Measurements from ENCODE around the gene DPYD. TPM values are rescaled to one million over a fixed set of nuclear protein-coding genes. Genes with fewer than 3 reads are reported as not detected.
A peak's percentile ranks its signal among the peaks of the same experiment; 100 is the strongest.

The DPYD gene
- total and polyA plus RNA-seq, 10 of the 15 experiments (the other 5 are each of a cell fraction or from before 2014, with no cell fraction given) = 5.7 to 23.8 (median 10.2) TPM

- ATAC-seq = peak; percentile 53
- ChIA-PET SMC1A (ENCODE audit: uncharacterized antibody, unreplicated experiment) (interaction anchor here (1.1 to 2.5 kb wide), 4 partner anchors 9 to 16 kb away, joined by 4 to 12 read pairs (median 6); partner anchors contain the start of gene DPYD), POLR2A (interaction anchor here (1.2 kb wide), 1 partner anchor 13 kb away, joined by 3 read pairs; no protein-coding TSS in a partner anchor), CTCF (interaction anchor here (1.4 to 1.8 kb wide), 3 partner anchors 9 to 16 kb away, joined by 4 read pairs; partner anchors contain the start of gene DPYD), RAD21 (ENCODE audit: unreplicated experiment) (interaction anchor here (0.6 to 3.1 kb wide), 6 partner anchors 9 to 77 kb away, joined by 3 to 12 read pairs (median 8); partner anchors contain the start of gene DPYD)
- H4K20me1 ChIP-seq (ENCODE audit: control insufficient read depth, insufficient read depth) = no peaks in the 10 kb centered on the region
- H3K4me2 ChIP-seq (ENCODE audit: control insufficient read depth, insufficient read depth) = no peak overlapping the region
- no peak for DNase-seq (ENCODE audit: low read depth, low spot score)
- FAIRE-seq = no peak
- no peak for TF ChIP-seq TBL1XR1 (IDR thresholded peaks at IDR 0.05; ENCODE audit: low read depth, low read length)
- TF ChIP-seq RELB (IDR thresholded peaks at IDR 0.05; ENCODE audit: low read depth) = peak; percentile 23; the same call in 1 of the 2 replicates
- TF ChIP-seq ETV6 (conservative IDR thresholded peaks at IDR 0.05 in 1 of 2, IDR thresholded peaks at IDR 0.05 in 1 of 2; ENCODE audit: borderline replicate concordance in 1 of 2, low read depth in 1 of 2) = no peak
- TF ChIP-seq ATF7 (IDR thresholded peaks at IDR 0.05; ENCODE audit: low read depth) = no peak
- TF ChIP-seq FOXM1 (IDR thresholded peaks at IDR 0.05; ENCODE audit: low read depth, low read length) = no peak
- TF ChIP-seq, protein P1, sequence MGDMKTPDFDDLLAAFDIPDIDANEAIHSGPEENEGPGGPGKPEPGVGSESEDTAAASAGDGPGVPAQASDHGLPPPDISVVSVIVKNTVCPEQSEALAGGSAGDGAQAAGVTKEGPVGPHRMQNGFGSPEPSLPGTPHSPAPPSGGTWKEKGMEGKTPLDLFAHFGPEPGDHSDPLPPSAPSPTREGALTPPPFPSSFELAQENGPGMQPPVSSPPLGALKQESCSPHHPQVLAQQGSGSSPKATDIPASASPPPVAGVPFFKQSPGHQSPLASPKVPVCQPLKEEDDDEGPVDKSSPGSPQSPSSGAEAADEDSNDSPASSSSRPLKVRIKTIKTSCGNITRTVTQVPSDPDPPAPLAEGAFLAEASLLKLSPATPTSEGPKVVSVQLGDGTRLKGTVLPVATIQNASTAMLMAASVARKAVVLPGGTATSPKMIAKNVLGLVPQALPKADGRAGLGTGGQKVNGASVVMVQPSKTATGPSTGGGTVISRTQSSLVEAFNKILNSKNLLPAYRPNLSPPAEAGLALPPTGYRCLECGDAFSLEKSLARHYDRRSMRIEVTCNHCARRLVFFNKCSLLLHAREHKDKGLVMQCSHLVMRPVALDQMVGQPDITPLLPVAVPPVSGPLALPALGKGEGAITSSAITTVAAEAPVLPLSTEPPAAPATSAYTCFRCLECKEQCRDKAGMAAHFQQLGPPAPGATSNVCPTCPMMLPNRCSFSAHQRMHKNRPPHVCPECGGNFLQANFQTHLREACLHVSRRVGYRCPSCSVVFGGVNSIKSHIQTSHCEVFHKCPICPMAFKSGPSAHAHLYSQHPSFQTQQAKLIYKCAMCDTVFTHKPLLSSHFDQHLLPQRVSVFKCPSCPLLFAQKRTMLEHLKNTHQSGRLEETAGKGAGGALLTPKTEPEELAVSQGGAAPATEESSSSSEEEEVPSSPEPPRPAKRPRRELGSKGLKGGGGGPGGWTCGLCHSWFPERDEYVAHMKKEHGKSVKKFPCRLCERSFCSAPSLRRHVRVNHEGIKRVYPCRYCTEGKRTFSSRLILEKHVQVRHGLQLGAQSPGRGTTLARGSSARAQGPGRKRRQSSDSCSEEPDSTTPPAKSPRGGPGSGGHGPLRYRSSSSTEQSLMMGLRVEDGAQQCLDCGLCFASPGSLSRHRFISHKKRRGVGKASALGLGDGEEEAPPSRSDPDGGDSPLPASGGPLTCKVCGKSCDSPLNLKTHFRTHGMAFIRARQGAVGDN (IDR thresholded peaks at IDR 0.05) = no peak
- TF ChIP-seq MTA2 (IDR thresholded peaks at IDR 0.05; ENCODE audit: low read depth) = 0 out of 2 replicates have a peak, but pooled peaks have one; percentile 28
- peak; percentile 36 to 54; a peak in 2 of 4 replicates for TF ChIP-seq IKZF2 (IDR thresholded peaks at IDR 0.05)
- no peak overlapping the region for H3K27ac ChIP-seq (ENCODE audit: control insufficient read depth, insufficient read depth)
- no peak overlapping the region for H3K4me3 ChIP-seq
- H3K27me3 ChIP-seq (replicated peaks in 1 of 2; ENCODE audit: control insufficient read depth in 2 of 2, insufficient read depth in 2 of 2, low read length in 1 of 2) = no peaks in the 10 kb centered on the region
- in situ Hi-C loops (cut with MboI) (loop anchor here (25.0 kb wide), 1 partner anchor 1858 kb away; the partner anchor contains the start of gene FRRS1), intact Hi-C loops (cut with micrococcal nuclease; ENCODE audit: unreplicated experiment) (no loop called here)
- H3K9me3 ChIP-seq (replicated peaks; ENCODE audit: control insufficient read depth, insufficient read depth, low read length) = no peaks in the 10 kb centered on the region; the same call in 1 of the 3 replicates
- H2AFZ ChIP-seq (ENCODE audit: control insufficient read depth, low read depth, low read length) = no peak overlapping the region
- H3K9ac ChIP-seq (ENCODE audit: control insufficient read depth, insufficient read depth, low read length) = no peak overlapping the region
- H3K4me1 ChIP-seq (ENCODE audit: control insufficient read depth, insufficient read depth, low read length) = no peaks in the 10 kb centered on the region
- no peaks in the 10 kb centered on the region for H3K36me3 ChIP-seq (ENCODE audit: control insufficient read depth in 2 of 2, insufficient read depth in 2 of 2, low read length in 1 of 2)
- no TSS peak for BruUV-seq (replicated peaks)
- H3K79me2 ChIP-seq (ENCODE audit: control insufficient read depth, insufficient read depth, low read length) = no peaks in the 10 kb centered on the region
Measured at GRCh38 chr1:97904534-97904933, 16.3 kb downstream of the DPYD start.

Data from GM12878 (cell line).